Measurements from ENCODE around the gene WDR90. TPM values are rescaled to one million over a fixed set of nuclear protein-coding genes. Genes with fewer than 3 reads are reported as not detected.

Gene WDR90
- polyA plus RNA-seq (2013, experiment 1 of 2), result 17.0 TPM
- 19.7 TPM for polyA plus RNA-seq (2013, experiment 2 of 2)

DNA sequence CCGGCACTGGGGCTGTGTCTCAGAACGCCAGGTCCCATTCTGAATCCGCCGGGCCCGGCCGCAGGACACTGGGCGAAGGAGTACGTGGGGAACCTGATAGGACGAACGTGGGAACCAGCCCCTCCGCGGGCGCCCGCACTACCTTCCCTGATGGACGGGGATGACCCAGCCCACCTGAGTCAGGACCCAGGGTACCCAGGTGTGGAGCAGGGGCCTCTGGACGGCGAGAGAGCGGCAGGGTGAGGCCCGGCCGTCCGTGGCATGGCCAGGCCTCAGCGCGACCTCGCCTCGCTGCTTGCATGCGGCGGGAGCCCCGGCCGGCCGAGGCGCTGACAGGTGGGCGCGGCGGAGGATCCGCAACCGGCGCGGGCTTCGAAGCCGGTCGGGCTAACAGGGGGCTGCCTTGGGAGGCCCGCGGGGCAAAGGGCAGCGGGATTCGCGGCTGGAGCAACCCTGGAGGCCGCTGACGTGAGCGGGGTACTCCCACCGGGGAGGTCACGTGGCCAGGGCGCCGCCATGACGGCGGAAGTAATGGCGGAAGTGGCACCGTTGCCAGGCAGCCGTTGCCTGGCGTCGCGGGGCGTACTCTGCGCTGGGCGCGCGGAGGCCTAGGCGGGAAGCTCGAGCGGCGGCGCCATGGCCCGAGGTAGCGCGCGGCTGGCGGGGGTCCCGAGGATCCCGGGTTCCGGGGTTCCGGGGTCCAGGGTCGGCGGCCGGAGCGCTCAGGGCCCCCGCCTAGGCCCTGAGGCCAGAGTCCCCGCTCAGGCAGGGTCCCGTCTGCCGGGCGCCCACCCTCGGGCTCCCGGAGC is at the start of gene WDR90:
TSS of gene WDR90 (plus strand) at position 585 of the 809 bp plus-strand sequence. CDS start at position 637, 52 bp downstream.
- Histone ChIP-seq H3K4ac (ENCODE audit: low read depth, low read length) (peak within 1 kb of the TSS; percentile 11), H2AK5ac (ENCODE audit: low read length) (peak within 1 kb of the TSS; percentile 43), H3K79me1 (ENCODE audit: low read length) (no peaks in the 10 kb centered on the region), H3K4me2 (ENCODE audit: low read length) (peak within 1 kb of the TSS; percentile 93), H3K18ac (ENCODE audit: low read length) (peak within 1 kb of the TSS; percentile 35), H2BK5ac (ENCODE audit: low read length) (no peak within 1 kb of the TSS), H3K36me3 (ENCODE audit: control insufficient read depth, insufficient read depth, low read length) (no peaks in the 10 kb centered on the region), H2BK15ac (replicated peaks; ENCODE audit: low read depth) (no peak within 1 kb of the TSS), H4K8ac (ENCODE audit: low read depth, low read length) (peak within 1 kb of the TSS; percentile 16), H3K27ac (ENCODE audit: low read depth, low read length) (peak within 1 kb of the TSS; percentile 39), H3K79me2 (ENCODE audit: control insufficient read depth, insufficient read depth, low read length) (no peaks in the 10 kb centered on the region), H3K27me3 (ENCODE audit: insufficient read depth, low read length, poor library complexity) (no peaks in the 10 kb centered on the region), H4K5ac (ENCODE audit: low read length) (no peak within 1 kb of the TSS), H3K4me3 (ENCODE audit: low read length) (peak within 1 kb of the TSS; percentile 80), H3K23ac (ENCODE audit: low read length) (peak within 1 kb of the TSS; percentile 66), H3K9ac (ENCODE audit: low read length) (peak within 1 kb of the TSS; percentile 93), H3K56ac (ENCODE audit: low read length) (peak within 1 kb of the TSS; percentile 93), H2BK120ac (ENCODE audit: low read depth, low read length) (no peak within 1 kb of the TSS), H3K4me1 (ENCODE audit: control insufficient read depth, low read depth, low read length) (no peaks in the 10 kb centered on the region)
- no CpG with 5 or more reads among the region's 91 CpGs for whole genome bisulfite sequencing (ENCODE audit: extremely low coverage, insufficient coverage, low lambda C conversion rate)
- peak; percentile 95 for DNase-seq

DNA sequence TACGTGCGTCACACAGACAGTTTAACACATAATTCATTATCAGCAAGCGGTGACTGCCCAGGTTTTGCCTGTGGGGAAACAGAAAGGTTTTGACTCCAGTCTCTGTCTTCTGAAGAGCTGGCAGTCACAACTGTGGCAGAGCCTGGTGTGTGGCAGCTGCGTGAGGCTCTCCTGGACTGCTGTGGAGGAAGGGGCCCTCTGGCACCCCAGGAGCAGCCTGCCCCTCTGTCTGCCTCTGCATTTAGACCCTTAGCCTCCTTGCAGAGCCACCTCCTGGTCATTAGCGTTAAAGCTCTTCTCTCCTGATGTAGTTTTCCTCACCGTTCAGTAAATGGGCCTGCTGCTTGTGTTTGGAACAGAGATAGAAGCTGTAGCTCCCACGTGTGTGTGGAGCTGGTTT is 48.4 kb upstream of the WDR90 start:
- H3K4me2 ChIP-seq (ENCODE audit: low read length), result no peak overlapping the region
- peak; percentile 57 for DNase-seq
- no CpG with 5 or more reads among the region's 7 CpGs for WGBS (ENCODE audit: extremely low coverage, insufficient coverage, low lambda C conversion rate)

DNA sequence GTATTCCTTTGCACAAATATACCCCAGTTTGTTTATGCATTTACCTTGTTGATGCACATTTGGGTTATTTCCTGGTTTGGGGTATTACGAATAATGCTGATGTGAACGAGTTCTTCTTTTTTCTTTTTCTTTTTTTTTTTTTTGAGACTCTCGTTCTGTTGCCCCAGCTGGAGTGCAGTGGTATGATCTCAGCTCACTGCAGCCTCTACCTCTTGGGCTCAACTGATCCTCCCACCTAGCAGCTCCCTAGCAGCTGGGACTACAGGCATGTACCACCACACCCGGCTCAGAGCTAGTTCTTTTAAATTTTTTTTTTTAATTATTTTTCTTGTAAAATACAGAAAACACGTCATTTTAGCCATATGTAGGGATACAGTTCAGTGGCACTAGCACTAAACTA is 45.2 kb upstream of the WDR90 start:
- H4K5ac ChIP-seq (ENCODE audit: low read length), result no peak overlapping the region
- no peak overlapping the region for H3K4me3 ChIP-seq (ENCODE audit: low read length)
- no peak overlapping the region for H2AK5ac ChIP-seq (ENCODE audit: low read length)
- H3K79me1 ChIP-seq (ENCODE audit: low read length), result peaks cover 3% of the 10 kb centered on the region
- no peak overlapping the region for H3K4ac ChIP-seq (ENCODE audit: low read depth, low read length)
- H3K56ac ChIP-seq (ENCODE audit: low read length), result no peak overlapping the region
- H4K8ac ChIP-seq (ENCODE audit: low read depth, low read length), result no peak overlapping the region
- no peaks in the 10 kb centered on the region for H3K36me3 ChIP-seq (ENCODE audit: control insufficient read depth, insufficient read depth, low read length)
- no peak for DNase-seq
- H2BK5ac ChIP-seq (ENCODE audit: low read length), result no peak overlapping the region
- no peak overlapping the region for H2BK120ac ChIP-seq (ENCODE audit: low read depth, low read length)
- no peak overlapping the region for H3K27ac ChIP-seq (ENCODE audit: low read depth, low read length)
- no peak overlapping the region for H2BK15ac ChIP-seq (replicated peaks; ENCODE audit: low read depth)
- no CpG with 5 or more reads among the region's 5 CpGs for WGBS (ENCODE audit: extremely low coverage, insufficient coverage, low lambda C conversion rate)
- H3K79me2 ChIP-seq (ENCODE audit: control insufficient read depth, insufficient read depth, low read length), result peaks cover 2% of the 10 kb centered on the region
- H3K9ac ChIP-seq (ENCODE audit: low read length), result no peak overlapping the region
- no peak overlapping the region for H3K18ac ChIP-seq (ENCODE audit: low read length)
- H3K27me3 ChIP-seq (ENCODE audit: insufficient read depth, low read length, poor library complexity), result no peaks in the 10 kb centered on the region
- peaks cover 2% of the 10 kb centered on the region for H3K4me1 ChIP-seq (ENCODE audit: control insufficient read depth, low read depth, low read length)
- no peak overlapping the region for H3K4me2 ChIP-seq (ENCODE audit: low read length)
- no peak overlapping the region for H3K23ac ChIP-seq (ENCODE audit: low read length)

More for the DNA sequence above, 48.4 kb upstream of the WDR90 start:
- Histone ChIP-seq H3K4me3 (ENCODE audit: low read length) (no peak overlapping the region), H3K18ac (ENCODE audit: low read length) (no peak overlapping the region), H3K56ac (ENCODE audit: low read length) (no peak overlapping the region), H4K8ac (ENCODE audit: low read depth, low read length) (no peak overlapping the region), H2AK5ac (ENCODE audit: low read length) (no peak overlapping the region), H3K4me1 (ENCODE audit: control insufficient read depth, low read depth, low read length) (no peaks in the 10 kb centered on the region), H3K27me3 (ENCODE audit: insufficient read depth, low read length, poor library complexity) (no peaks in the 10 kb centered on the region), H3K4ac (ENCODE audit: low read depth, low read length) (no peak overlapping the region), H3K9ac (ENCODE audit: low read length) (no peak overlapping the region), H3K23ac (ENCODE audit: low read length) (no peak overlapping the region), H3K79me1 (ENCODE audit: low read length) (peaks cover 8% of the 10 kb centered on the region), H2BK120ac (ENCODE audit: low read depth, low read length) (no peak overlapping the region), H3K36me3 (ENCODE audit: control insufficient read depth, insufficient read depth, low read length) (no peaks in the 10 kb centered on the region), H2BK5ac (ENCODE audit: low read length) (no peak overlapping the region), H3K27ac (ENCODE audit: low read depth, low read length) (no peak overlapping the region), H4K5ac (ENCODE audit: low read length) (no peak overlapping the region), H3K79me2 (ENCODE audit: control insufficient read depth, insufficient read depth, low read length) (peaks cover 2% of the 10 kb centered on the region), H2BK15ac (replicated peaks; ENCODE audit: low read depth) (no peak overlapping the region)

DNA sequence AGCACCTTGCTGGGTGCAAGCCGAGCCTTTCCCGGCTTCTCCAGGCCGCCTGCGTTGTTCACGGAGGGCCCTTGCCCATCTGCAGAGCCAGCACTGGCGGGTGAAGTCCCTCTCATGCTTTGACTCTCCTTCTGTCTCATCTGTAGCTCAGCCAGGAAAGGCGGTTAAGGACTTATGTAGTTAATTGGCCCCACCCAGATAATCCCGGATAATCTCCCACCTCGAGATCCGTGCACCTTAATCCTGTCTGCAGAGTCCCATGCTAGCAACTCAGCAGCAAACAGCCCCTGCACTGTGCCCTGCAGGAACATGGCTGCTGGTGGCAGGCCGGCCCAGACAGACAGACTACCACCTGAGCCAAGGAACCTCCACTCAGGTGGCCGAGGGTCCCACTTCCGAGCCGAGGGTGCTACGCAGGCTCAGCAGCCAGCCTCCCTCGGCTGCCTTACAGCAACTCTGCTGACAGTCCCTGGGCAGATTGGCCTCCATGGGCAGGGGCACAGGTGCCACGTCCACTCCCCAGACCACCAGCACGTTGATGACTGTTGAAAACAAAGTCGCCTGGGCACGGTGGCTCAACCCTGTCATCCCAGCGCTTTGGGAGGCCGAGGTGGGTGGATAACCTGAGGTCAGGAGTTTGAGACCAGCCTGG is 42.4 kb upstream of the WDR90 start:
- Histone ChIP-seq H4K8ac (ENCODE audit: low read depth, low read length) (no peak overlapping the region), H3K36me3 (ENCODE audit: control insufficient read depth, insufficient read depth, low read length) (no peaks in the 10 kb centered on the region), H3K18ac (ENCODE audit: low read length) (no peak overlapping the region), H2BK120ac (ENCODE audit: low read depth, low read length) (no peak overlapping the region), H3K56ac (ENCODE audit: low read length) (no peak overlapping the region), H3K79me1 (ENCODE audit: low read length) (peaks cover 3% of the 10 kb centered on the region), H3K4me1 (ENCODE audit: control insufficient read depth, low read depth, low read length) (peaks cover 2% of the 10 kb centered on the region), H2BK5ac (ENCODE audit: low read length) (no peak overlapping the region), H4K5ac (ENCODE audit: low read length) (no peak overlapping the region), H3K4ac (ENCODE audit: low read depth, low read length) (no peak overlapping the region), H3K27ac (ENCODE audit: low read depth, low read length) (no peak overlapping the region), H3K23ac (ENCODE audit: low read length) (no peak overlapping the region), H3K79me2 (ENCODE audit: control insufficient read depth, insufficient read depth, low read length) (peaks cover 2% of the 10 kb centered on the region), H3K4me2 (ENCODE audit: low read length) (no peak overlapping the region), H3K4me3 (ENCODE audit: low read length) (no peak overlapping the region), H2AK5ac (ENCODE audit: low read length) (no peak overlapping the region), H2BK15ac (replicated peaks; ENCODE audit: low read depth) (no peak overlapping the region), H3K9ac (ENCODE audit: low read length) (no peak overlapping the region), H3K27me3 (ENCODE audit: insufficient read depth, low read length, poor library complexity) (no peaks in the 10 kb centered on the region)
- no peak for DNase-seq
- WGBS (ENCODE audit: extremely low coverage, insufficient coverage, low lambda C conversion rate), result no CpG with 5 or more reads among the region's 22 CpGs

DNA sequence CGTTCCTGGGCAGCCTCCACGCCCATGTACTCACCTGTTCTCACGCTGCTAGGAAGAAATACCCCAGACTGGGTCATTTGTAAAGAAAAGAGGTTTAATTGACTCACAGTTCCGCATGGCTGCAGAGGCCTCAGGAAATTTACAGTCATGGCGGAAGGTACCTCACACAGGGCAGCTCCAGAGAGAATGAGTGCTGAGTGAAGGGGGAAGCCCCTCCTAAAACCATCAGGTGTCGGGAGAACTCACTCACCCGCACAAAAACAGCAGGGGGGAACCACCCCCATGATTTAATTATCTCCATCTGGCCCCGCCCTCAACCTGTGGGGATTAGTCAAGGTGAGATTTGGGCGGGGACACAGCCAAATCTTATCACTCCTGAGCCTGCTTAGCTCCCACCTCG is 41.1 kb upstream of the WDR90 start:
- Histone ChIP-seq H3K4ac (ENCODE audit: low read depth, low read length) (no peak overlapping the region), H3K4me1 (ENCODE audit: control insufficient read depth, low read depth, low read length) (peaks cover 2% of the 10 kb centered on the region), H3K23ac (ENCODE audit: low read length) (no peak overlapping the region), H3K4me2 (ENCODE audit: low read length) (no peak overlapping the region), H3K56ac (ENCODE audit: low read length) (no peak overlapping the region), H2AK5ac (ENCODE audit: low read length) (no peak overlapping the region), H3K79me1 (ENCODE audit: low read length) (peaks cover 3% of the 10 kb centered on the region), H3K27ac (ENCODE audit: low read depth, low read length) (no peak overlapping the region), H3K79me2 (ENCODE audit: control insufficient read depth, insufficient read depth, low read length) (peaks cover 2% of the 10 kb centered on the region), H2BK5ac (ENCODE audit: low read length) (no peak overlapping the region), H4K8ac (ENCODE audit: low read depth, low read length) (no peak overlapping the region), H4K5ac (ENCODE audit: low read length) (no peak overlapping the region), H3K9ac (ENCODE audit: low read length) (no peak overlapping the region), H3K18ac (ENCODE audit: low read length) (no peak overlapping the region), H3K4me3 (ENCODE audit: low read length) (no peak overlapping the region), H2BK15ac (replicated peaks; ENCODE audit: low read depth) (no peak overlapping the region), H3K27me3 (ENCODE audit: insufficient read depth, low read length, poor library complexity) (no peaks in the 10 kb centered on the region), H2BK120ac (ENCODE audit: low read depth, low read length) (no peak overlapping the region), H3K36me3 (ENCODE audit: control insufficient read depth, insufficient read depth, low read length) (no peaks in the 10 kb centered on the region)
- no CpG with 5 or more reads among the region's 10 CpGs for WGBS (ENCODE audit: extremely low coverage, insufficient coverage, low lambda C conversion rate)
- DNase-seq, result peak; percentile 52

Data from mesendoderm (in vitro differentiated cells).